ENCODE measurements around the gene SPAAR.

GRCh38 chr9:35896570-35896969 is 12.7 kb upstream of the SPAAR start:
- no peak for TF ChIP-seq RNF2 (IDR thresholded peaks at IDR 0.05; ENCODE audit: borderline replicate concordance, low read depth)
- no peak for TF ChIP-seq HMGXB4 (CRISPR knock-in tag; IDR thresholded peaks at IDR 0.05; ENCODE audit: borderline replicate concordance)
- no peak for TF ChIP-seq JUN (IDR thresholded peaks at IDR 0.05)
- TF ChIP-seq CTCF (IDR thresholded peaks at IDR 0.05): no peak
- no peak for TF ChIP-seq EP300 (IDR thresholded peaks at IDR 0.05)
- no peak for TF ChIP-seq RAD21 (conservative IDR thresholded peaks at IDR 0.05 in 1 of 2, IDR thresholded peaks at IDR 0.05 in 1 of 2)
- TF ChIP-seq PBX3 (IDR thresholded peaks at IDR 0.05): no peak
- TF ChIP-seq NR3C1 (IDR thresholded peaks at IDR 0.05): no peak
- no peak for TF ChIP-seq POLR2A (IDR thresholded peaks at IDR 0.05; ENCODE audit: low read length)
- no peak for TF ChIP-seq CBX8 (IDR thresholded peaks at IDR 0.05)

Data from A549 (cell line).